ENCODE measurements around the gene PMM1.
"Not testable (repeated sequence)": the region's sequence is repeated elsewhere in the genome, so short reads cannot be mapped to it uniquely, and the experiment has no call there.

Gene PMM1

GRCh38 chr22:41562461-41562860 lies 27.2 kb downstream of the PMM1 start:
- DNase-seq, result no peak

- DNase-seq, result no peak
Observed at GRCh38 chr22:41561788-41562187, 27.9 kb downstream of the PMM1 start.

- no peak for DNase-seq
Observed at GRCh38 chr22:41561335-41561734, 28.3 kb downstream of the PMM1 start.

GRCh38 chr22:41560095-41560471 lies 29.6 kb downstream of the PMM1 start:
- no peak for DNase-seq

- not testable (repeated sequence) for DNase-seq
Observed at GRCh38 chr22:41558241-41558630, 31.4 kb downstream of the PMM1 start.

GRCh38 chr22:41557401-41558240 lies 32.0 kb downstream of the PMM1 start:
- peak in 1 of 2 experiments; percentile 70 for DNase-seq

GRCh38 chr22:41556561-41556960 lies 33.1 kb downstream of the PMM1 start:
- DNase-seq, result no peak

- DNase-seq, result peak; percentile 46 to 72
Observed at GRCh38 chr22:41555325-41555982, 34.2 kb downstream of the PMM1 start.

- peak in 1 of 2 experiments; percentile 32 for DNase-seq
Observed at GRCh38 chr22:41551877-41552582, 37.6 kb downstream of the PMM1 start.

GRCh38 chr22:41550952-41551491 lies 38.6 kb downstream of the PMM1 start:
- DNase-seq, result no peak

- no peak for DNase-seq
Observed at GRCh38 chr22:41548830-41549211, 40.8 kb downstream of the PMM1 start.

GRCh38 chr22:41544671-41545476 lies 44.8 kb downstream of the PMM1 start:
- no peak for DNase-seq

- DNase-seq, result peak; percentile 90 to 98
Observed at GRCh38 chr22:41543854-41544670, 45.6 kb downstream of the PMM1 start, which contains the start of gene POLR3H. Gene POLR3H, minus strand, starts transcription at chr22:41544470. Its CDS starts 369 bp downstream, at chr22:41544101.

GRCh38 chr22:41542224-41542623 lies 47.4 kb downstream of the PMM1 start:
- DNase-seq, result no peak

GRCh38 chr22:41541484-41541883 lies 48.2 kb downstream of the PMM1 start:
- DNase-seq, result no peak

GRCh38 chr22:41540365-41540764 lies 49.3 kb downstream of the PMM1 start:
- DNase-seq, result no peak

- no peak for DNase-seq
Observed at GRCh38 chr22:41540006-41540315, 49.7 kb downstream of the PMM1 start.

GRCh38 chr22:41539146-41540005 lies 50.3 kb downstream of the PMM1 start:
- DNase-seq, result no peak

GRCh38 chr22:41538583-41538982 lies 51.1 kb downstream of the PMM1 start:
- DNase-seq, result no peak

- no peak for DNase-seq
Observed at GRCh38 chr22:41537203-41537602, 52.4 kb downstream of the PMM1 start.

GRCh38 chr22:41535244-41535643 lies 54.4 kb downstream of the PMM1 start:
- DNase-seq, result no peak

Measured in NCI-H446 (cell line).